Lung (tissue), 12 donors: ENCODE results near the gene AJM1. TPM values are rescaled to one million over a fixed set of nuclear protein-coding genes. Genes with fewer than 3 reads are reported as not detected.

Experiments used
- ATAC-seq: fragments of 200-7000 bp; cut with Tn5 transposase; one replicate; pipeline ENCODE4 v1.9.1; 2020; ENCODE audit warnings: moderate number of reproducible peaks; ENCODE audit not compliant: insufficient read depth, low FRiP score
- DNase-seq, 3 donors: peaks; one replicate each; pipeline ENCODE4 v3.0.0-alpha.2; 2013 to 2017
- H3K27ac ChIP-seq, 2 donors: one replicate each; pipeline ENCODE4 v1.5.1; 2013; ENCODE audit warnings: mild to moderate bottlenecking in 2 of 2, moderate library complexity in 2 of 2, control low read depth in 1 of 2, inconsistent platforms in 1 of 2, low read depth in 1 of 2, low read length in 1 of 2
- H3K27me3 ChIP-seq, 3 donors: one replicate each; pipeline ENCODE4 v1.5.1; 2013; ENCODE audit warnings: low read length in 2 of 3; ENCODE audit not compliant: control insufficient read depth in 3 of 3, insufficient read depth in 3 of 3
- H3K36me3 ChIP-seq, 4 donors: one replicate each; pipeline ENCODE4 v1.5.1; 2013; ENCODE audit warnings: low read length in 4 of 4, mild to moderate bottlenecking in 1 of 4, moderate library complexity in 1 of 4; ENCODE audit not compliant: control insufficient read depth in 4 of 4, insufficient read depth in 4 of 4
- H3K4me1 ChIP-seq, 5 donors: one replicate each; pipeline ENCODE4 v1.5.1; 2013; ENCODE audit warnings: low read length in 5 of 5, mild to moderate bottlenecking in 2 of 5, moderate library complexity in 1 of 5; ENCODE audit not compliant: control insufficient read depth in 5 of 5, insufficient read depth in 5 of 5
- H3K4me3 ChIP-seq: one replicate; pipeline ENCODE4 v1.5.1; 2013; ENCODE audit warnings: mild to moderate bottlenecking, control low read depth, moderate library complexity
- H3K9ac ChIP-seq, 2 donors: one replicate each; pipeline ENCODE4 v1.5.1; 2013; ENCODE audit warnings: low read length in 2 of 2, control low read depth in 1 of 2; ENCODE audit not compliant: insufficient read depth in 1 of 2
- H3K9me3 ChIP-seq, 4 donors: one replicate each; pipeline ENCODE4 v1.5.1; 2013; ENCODE audit warnings: low read length in 3 of 4, mild to moderate bottlenecking in 1 of 4, moderate library complexity in 1 of 4; ENCODE audit not compliant: control insufficient read depth in 4 of 4, insufficient read depth in 3 of 4
- WGBS, 2 donors: extraction: QIAGEN DNeasy Blood & Tissue Kit; methylation state at CpG; one replicate each; pipeline ENCODE4 v1.1.7; 2013; 5-methylcytosine and 5-hydroxymethylcytosine counted together
- polyA plus RNA-seq, 2 donors: library from polyadenylated mRNA; stranded (reverse); fragments of 200-250 nt; gene quantifications; one replicate each; pipeline ENCODE4 v1.2.1, GENCODE V29; 2013
- total RNA-seq, 2 donors: library from RNA; depleted of rRNA in 1 of 2; stranded (reverse); fragments of >200 nt in 1 of 2; gene quantifications; one replicate each; pipeline ENCODE4 v1.2.1, GENCODE V29; 2014 to 2021
- TF ChIP-seq, protein P1 (sequence below): IDR thresholded peaks from 2 replicates; pipeline ENCODE4 v1.5.1; 2012; ENCODE audit warnings: mild to moderate bottlenecking; ENCODE audit errors: control extremely low read depth, extremely low read depth
- donor health status: control.
- donor health status: control.
- donor health status: Bipolar disorder and iron deficiency.
- donor health status: healthy.
- donor health status: DM: yes; HTN: yes; CAD: no.

Gene AJM1
- total and polyA plus RNA-seq, 4 donors: 1.1 to 4.3 (median 1.5) TPM

DNA sequence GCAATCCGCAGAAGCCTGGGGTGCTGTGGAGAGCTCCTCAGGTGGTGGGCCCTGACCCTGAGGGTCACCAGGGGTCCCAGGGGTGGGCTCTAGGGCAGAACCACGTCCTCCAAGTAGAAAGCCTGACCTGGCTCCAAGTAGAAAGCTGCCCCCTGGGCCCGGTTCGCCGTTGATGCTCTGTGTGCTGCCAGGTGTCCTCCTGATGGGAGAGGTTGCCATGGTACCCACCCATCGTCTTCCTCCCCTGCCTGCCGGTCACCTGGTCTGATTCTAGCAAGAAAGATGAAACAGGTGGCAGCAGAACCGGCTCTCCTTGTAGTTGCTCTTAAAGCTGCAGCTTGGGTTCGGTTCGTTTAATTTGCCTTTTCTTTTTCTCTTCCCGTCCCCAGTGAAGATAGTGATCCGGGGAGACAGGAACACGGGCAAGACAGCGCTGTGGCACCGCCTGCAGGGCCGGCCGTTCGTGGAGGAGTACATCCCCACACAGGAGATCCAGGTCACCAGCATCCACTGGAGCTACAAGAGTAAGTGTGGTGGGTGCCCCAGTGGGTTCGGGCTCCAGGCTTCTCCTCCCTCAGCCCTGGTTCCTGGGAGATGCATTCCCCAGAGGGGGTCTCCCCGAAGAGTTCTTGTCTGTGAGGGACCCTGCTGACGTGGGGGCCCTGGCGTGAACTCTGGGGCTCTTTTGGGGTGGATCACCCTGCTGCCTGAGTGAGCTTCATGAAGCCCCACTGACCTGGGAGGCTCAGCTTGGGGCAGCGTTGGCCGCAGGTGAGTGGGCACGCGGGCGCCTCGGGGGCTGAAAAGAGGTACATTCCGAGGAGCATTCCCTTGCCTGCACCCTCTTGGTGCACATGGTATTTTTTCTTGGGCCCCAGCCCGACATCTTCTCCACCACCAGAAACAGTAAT, 18.9 kb upstream of the AJM1 start:
- WGBS, 2 donors: 91 to 94% methylated on average over 29 to 30 of the region's 30 CpGs
- TF ChIP-seq, protein P1, sequence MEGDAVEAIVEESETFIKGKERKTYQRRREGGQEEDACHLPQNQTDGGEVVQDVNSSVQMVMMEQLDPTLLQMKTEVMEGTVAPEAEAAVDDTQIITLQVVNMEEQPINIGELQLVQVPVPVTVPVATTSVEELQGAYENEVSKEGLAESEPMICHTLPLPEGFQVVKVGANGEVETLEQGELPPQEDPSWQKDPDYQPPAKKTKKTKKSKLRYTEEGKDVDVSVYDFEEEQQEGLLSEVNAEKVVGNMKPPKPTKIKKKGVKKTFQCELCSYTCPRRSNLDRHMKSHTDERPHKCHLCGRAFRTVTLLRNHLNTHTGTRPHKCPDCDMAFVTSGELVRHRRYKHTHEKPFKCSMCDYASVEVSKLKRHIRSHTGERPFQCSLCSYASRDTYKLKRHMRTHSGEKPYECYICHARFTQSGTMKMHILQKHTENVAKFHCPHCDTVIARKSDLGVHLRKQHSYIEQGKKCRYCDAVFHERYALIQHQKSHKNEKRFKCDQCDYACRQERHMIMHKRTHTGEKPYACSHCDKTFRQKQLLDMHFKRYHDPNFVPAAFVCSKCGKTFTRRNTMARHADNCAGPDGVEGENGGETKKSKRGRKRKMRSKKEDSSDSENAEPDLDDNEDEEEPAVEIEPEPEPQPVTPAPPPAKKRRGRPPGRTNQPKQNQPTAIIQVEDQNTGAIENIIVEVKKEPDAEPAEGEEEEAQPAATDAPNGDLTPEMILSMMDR: no peak
- H3K4me3 ChIP-seq: no peak overlapping the region
- no peak overlapping the region for H3K27ac ChIP-seq
- ATAC-seq (no peak), DNase-seq (no peak)
- H3K9ac ChIP-seq: no peak overlapping the region
- no peaks in the 10 kb centered on the region for H3K27me3 ChIP-seq
- H3K4me1 ChIP-seq: peaks cover 0 to 11% (median 4%) of the 10 kb centered on the region in 5 donors
- H3K36me3 ChIP-seq: peaks cover 0 to 43% (median 9%) of the 10 kb centered on the region in 4 donors
- no peaks in the 10 kb centered on the region for H3K9me3 ChIP-seq

DNA sequence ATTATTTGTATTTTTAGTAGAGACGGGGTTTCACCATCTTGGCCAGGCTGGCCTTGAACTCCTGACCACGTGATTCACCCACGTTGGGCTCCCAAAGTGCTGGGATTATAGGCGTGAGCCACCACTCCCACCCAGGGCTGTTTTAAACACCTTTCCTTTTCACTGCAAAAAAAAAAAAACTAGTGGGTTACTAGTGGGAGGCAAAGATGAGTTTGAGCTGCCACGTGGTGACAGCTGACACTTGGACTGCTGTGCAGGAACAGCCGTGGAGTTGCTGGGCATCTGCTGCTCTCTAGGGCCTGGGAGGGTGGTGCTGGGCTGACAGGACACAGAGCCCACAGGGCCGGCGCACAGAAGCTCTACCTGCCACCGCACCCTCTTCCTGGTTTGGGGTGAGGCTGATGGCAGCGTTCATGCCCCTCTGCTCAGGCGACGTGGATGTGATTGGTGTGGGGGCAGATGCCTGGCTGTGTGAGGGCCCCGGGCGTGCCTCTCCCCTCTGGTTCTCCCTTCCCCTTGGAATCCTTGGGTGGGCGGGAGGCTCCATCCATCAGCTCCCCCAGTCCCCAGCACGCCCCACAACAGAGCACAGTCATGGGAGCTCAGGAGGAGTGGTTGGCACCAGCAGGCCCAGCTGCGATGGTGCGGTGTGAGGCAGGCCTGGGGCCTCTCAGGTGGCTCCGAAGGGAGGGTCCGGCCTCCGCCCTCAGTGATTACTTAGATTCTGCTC, 17.6 kb upstream of the AJM1 start:
- H3K4me3 ChIP-seq: no peak overlapping the region
- no peaks in the 10 kb centered on the region for H3K27me3 ChIP-seq
- H3K9ac ChIP-seq: no peak overlapping the region
- H3K4me1 ChIP-seq: peaks cover 0 to 11% (median 4%) of the 10 kb centered on the region in 5 donors
- H3K27ac ChIP-seq: no peak overlapping the region
- no peaks in the 10 kb centered on the region for H3K9me3 ChIP-seq
- H3K36me3 ChIP-seq: peaks cover 0 to 55% (median 16%) of the 10 kb centered on the region in 4 donors
- ATAC-seq: no peak
- 93 to 96% methylated on average over 21 of the region's 21 CpGs for WGBS, 2 donors
- DNase-seq: no peak
- TF ChIP-seq, protein P1: no peak

DNA sequence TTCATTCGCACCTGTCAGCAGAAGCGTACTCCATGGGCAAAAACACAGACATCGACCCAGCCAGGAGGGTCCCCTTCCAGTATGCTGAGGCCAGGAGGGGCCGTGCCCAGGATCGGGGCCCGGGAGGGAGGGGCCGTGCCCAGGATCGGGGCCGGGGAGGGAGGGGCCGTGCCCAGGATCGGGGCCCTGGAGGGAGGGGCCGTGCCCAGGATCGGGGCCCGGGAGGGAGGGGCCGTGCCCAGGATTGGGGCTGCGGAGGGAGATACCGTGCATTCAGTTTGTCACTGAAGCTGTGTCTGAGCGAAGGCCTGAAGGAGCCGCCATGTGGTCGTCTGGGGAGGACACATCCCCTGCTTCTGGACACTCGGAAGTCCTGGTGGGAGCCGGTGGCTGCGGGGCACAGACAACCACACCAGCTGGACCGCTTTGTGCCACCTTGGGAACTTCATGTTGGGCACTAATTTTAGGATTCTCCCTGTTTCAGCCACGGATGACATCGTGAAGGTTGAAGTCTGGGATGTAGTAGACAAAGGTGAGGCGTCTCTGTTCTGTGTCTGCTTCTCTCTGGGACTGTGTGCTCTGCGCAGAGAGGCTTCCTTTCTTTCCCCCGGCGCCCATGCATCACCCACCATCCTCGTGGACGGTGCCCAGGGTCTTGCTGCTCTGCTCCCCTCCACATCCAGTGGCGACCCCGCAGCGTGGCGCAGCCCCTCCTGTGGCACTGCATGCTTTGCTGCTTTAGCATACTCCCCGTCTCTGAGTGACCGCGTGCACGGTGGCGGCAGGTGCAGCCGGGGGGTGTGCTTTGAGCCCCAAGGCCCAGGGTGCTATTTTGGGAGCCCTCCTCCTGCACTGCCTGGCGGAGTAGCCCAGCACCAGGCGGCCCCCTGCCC, 16.7 kb upstream of the AJM1 start:
- peaks cover 0 to 64% (median 19%) of the 10 kb centered on the region in 4 donors for H3K36me3 ChIP-seq
- TF ChIP-seq, protein P1: no peak
- no peaks in the 10 kb centered on the region for H3K9me3 ChIP-seq
- WGBS, 2 donors: 94 to 95% methylated on average over 44 of the region's 44 CpGs
- H3K27ac ChIP-seq: no peak overlapping the region
- DNase-seq (no peak), ATAC-seq (no peak)
- peaks cover 0 to 11% (median 4%) of the 10 kb centered on the region in 5 donors for H3K4me1 ChIP-seq
- H3K27me3 ChIP-seq: no peaks in the 10 kb centered on the region
- H3K9ac ChIP-seq: no peak overlapping the region
- H3K4me3 ChIP-seq: no peak overlapping the region
